GM12872 (cell line): ENCODE measurements around the gene FNBP1L.

Experiments used
- CTCF ChIP-seq: IDR thresholded peaks from 3 replicates; pipeline ENCODE4 v1.5.1; 2011; ENCODE audit warnings: low read depth, mild to moderate bottlenecking, low read length, moderate library complexity; ENCODE audit not compliant: insufficient read depth

FNBP1L gene

GRCh38 chr1:93554883-93555872 lies 107.3 kb downstream of the FNBP1L start:
- no peak for TF ChIP-seq CTCF

GRCh38 chr1:93556291-93556690 lies 108.4 kb downstream of the FNBP1L start:
- no peak for TF ChIP-seq CTCF

- no peak for TF ChIP-seq CTCF
Measured at GRCh38 chr1:93559045-93559444, 111.1 kb downstream of the FNBP1L start.

- no peak for TF ChIP-seq CTCF
Measured at GRCh38 chr1:93559695-93560094, 111.8 kb downstream of the FNBP1L start.

GRCh38 chr1:93565496-93566206 lies 117.7 kb downstream of the FNBP1L start:
- no peak for TF ChIP-seq CTCF

- no peak for TF ChIP-seq CTCF
Measured at GRCh38 chr1:93566227-93566626, 118.3 kb downstream of the FNBP1L start.

GRCh38 chr1:93567255-93567918 lies 119.5 kb downstream of the FNBP1L start:
- TF ChIP-seq CTCF: no peak
